Measurements from ENCODE around the gene L3HYPDH. TPM values are rescaled to one million over a fixed set of nuclear protein-coding genes. Genes with fewer than 3 reads are reported as not detected.
A peak's percentile ranks its signal among the peaks of the same experiment; 100 is the strongest.
"Not testable (repeated sequence)": the region's sequence is repeated elsewhere in the genome, so short reads cannot be mapped to it uniquely, and the experiment has no call there.

Gene L3HYPDH
- total RNA-seq, 1 donor from 2014 or later: 57.2 TPM

DNA sequence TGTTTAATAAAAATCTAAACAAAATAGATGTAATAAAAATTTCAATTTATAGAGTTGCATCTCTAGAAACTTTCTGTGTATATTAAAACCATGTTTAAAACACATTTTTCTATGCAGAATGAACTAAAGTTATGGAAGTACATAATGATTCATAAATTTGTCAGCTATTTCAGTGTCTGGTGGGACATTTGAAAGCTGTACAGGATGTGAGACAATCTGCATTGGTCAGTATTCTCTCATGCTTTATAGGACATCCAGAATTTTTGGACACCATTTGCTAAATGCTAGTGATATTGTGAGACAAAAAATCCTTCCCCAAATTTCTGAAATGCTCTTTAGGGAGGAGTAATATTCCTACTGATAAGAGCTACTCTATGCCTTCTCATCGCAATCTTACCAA, 32.4 kb downstream of the L3HYPDH start:
- peaks cover 8% of the 10 kb centered on the region for H3K36me3 ChIP-seq (ENCODE audit: insufficient read depth, low read length)
- peaks cover 9% of the 10 kb centered on the region for H3K4me1 ChIP-seq (ENCODE audit: insufficient read depth, low read length)
- no peak overlapping the region for H2AFZ ChIP-seq (ENCODE audit: low read depth, low read length)
- TF ChIP-seq, protein P1, sequence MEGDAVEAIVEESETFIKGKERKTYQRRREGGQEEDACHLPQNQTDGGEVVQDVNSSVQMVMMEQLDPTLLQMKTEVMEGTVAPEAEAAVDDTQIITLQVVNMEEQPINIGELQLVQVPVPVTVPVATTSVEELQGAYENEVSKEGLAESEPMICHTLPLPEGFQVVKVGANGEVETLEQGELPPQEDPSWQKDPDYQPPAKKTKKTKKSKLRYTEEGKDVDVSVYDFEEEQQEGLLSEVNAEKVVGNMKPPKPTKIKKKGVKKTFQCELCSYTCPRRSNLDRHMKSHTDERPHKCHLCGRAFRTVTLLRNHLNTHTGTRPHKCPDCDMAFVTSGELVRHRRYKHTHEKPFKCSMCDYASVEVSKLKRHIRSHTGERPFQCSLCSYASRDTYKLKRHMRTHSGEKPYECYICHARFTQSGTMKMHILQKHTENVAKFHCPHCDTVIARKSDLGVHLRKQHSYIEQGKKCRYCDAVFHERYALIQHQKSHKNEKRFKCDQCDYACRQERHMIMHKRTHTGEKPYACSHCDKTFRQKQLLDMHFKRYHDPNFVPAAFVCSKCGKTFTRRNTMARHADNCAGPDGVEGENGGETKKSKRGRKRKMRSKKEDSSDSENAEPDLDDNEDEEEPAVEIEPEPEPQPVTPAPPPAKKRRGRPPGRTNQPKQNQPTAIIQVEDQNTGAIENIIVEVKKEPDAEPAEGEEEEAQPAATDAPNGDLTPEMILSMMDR (IDR thresholded peaks at IDR 0.05; ENCODE audit: insufficient read depth, low read depth, low read length): no peak
- TF ChIP-seq EZH2 (IDR thresholded peaks at IDR 0.05; ENCODE audit: insufficient read depth, low read length): no peak
- Mint-ChIP-seq H3K27me3 (ENCODE audit: low read depth, unreplicated experiment) (no peaks in the 10 kb centered on the region), H3K27ac (ENCODE audit: unreplicated experiment) (no peak overlapping the region), H3K4me3 (ENCODE audit: unreplicated experiment) (no peak overlapping the region), H3K4me1 (ENCODE audit: low read depth, unreplicated experiment) (peaks cover 10% of the 10 kb centered on the region), H3K9me3 (ENCODE audit: unreplicated experiment) (no peaks in the 10 kb centered on the region), H3K36me3 (ENCODE audit: low read depth, unreplicated experiment) (peaks cover 24% of the 10 kb centered on the region)
- no peaks in the 10 kb centered on the region for H4K20me1 ChIP-seq (ENCODE audit: insufficient read depth, low read length)
- no peak overlapping the region for H3K4me2 ChIP-seq (ENCODE audit: low read length)
- no peak overlapping the region for H3K9ac ChIP-seq (ENCODE audit: low read length)
- no peak for DNase-seq (ENCODE audit: low read depth)
- H3K79me2 ChIP-seq (ENCODE audit: insufficient read depth, low read length): peaks cover 2% of the 10 kb centered on the region
- no peak overlapping the region for H3K27ac ChIP-seq (ENCODE audit: low read depth, low read length)
- FAIRE-seq: no peak
- no peak overlapping the region for H3K4me3 ChIP-seq (ENCODE audit: insufficient read depth, low read depth, low read length)
- H3K9me3 ChIP-seq (ENCODE audit: insufficient read depth, low read depth, low read length): no peaks in the 10 kb centered on the region
- no peaks in the 10 kb centered on the region for H3K27me3 ChIP-seq (ENCODE audit: insufficient read depth, low read length)

DNA sequence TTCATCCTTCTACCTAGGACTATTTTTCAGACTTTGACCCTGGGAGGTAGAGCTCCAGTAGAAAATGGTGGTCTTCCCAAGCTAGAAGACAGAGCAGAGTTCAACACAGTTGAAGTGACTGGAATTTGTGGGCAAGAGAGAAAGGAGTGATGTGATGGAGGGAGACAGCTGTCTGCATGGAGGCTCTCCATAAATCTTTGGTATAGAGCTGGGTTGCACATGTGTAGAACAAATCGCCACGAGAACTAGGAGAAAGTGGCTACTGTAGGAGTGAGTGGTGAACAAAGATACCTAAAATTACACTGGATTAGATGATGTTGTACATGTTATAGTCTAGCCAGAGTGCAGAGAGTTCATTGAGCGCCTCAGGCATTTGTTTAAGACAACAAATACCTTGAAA, 33.5 kb downstream of the L3HYPDH start:
- no peak overlapping the region for H3K4me3 Mint-ChIP-seq (ENCODE audit: unreplicated experiment)
- no peaks in the 10 kb centered on the region for H3K36me3 ChIP-seq (ENCODE audit: insufficient read depth, low read length)
- peaks cover 10% of the 10 kb centered on the region for H3K4me1 Mint-ChIP-seq (ENCODE audit: low read depth, unreplicated experiment)
- no peak overlapping the region for H2AFZ ChIP-seq (ENCODE audit: low read depth, low read length)
- peaks cover 20% of the 10 kb centered on the region for H3K36me3 Mint-ChIP-seq (ENCODE audit: low read depth, unreplicated experiment)
- H3K9me3 ChIP-seq (ENCODE audit: insufficient read depth, low read depth, low read length): no peaks in the 10 kb centered on the region
- peaks cover 2% of the 10 kb centered on the region for H3K79me2 ChIP-seq (ENCODE audit: insufficient read depth, low read length)
- no peak overlapping the region for H3K9ac ChIP-seq (ENCODE audit: low read length)
- H3K9me3 Mint-ChIP-seq (ENCODE audit: unreplicated experiment): no peaks in the 10 kb centered on the region
- FAIRE-seq (no peak), DNase-seq (ENCODE audit: low read depth) (no peak)
- no peak overlapping the region for H3K4me3 ChIP-seq (ENCODE audit: insufficient read depth, low read depth, low read length)
- no peak for TF ChIP-seq EZH2 (IDR thresholded peaks at IDR 0.05; ENCODE audit: insufficient read depth, low read length)
- TF ChIP-seq, protein P1 (IDR thresholded peaks at IDR 0.05; ENCODE audit: insufficient read depth, low read depth, low read length): no peak
- no peak overlapping the region for H3K4me2 ChIP-seq (ENCODE audit: low read length)
- no peak overlapping the region for H3K27ac ChIP-seq (ENCODE audit: low read depth, low read length)
- H4K20me1 ChIP-seq (ENCODE audit: insufficient read depth, low read length): no peaks in the 10 kb centered on the region
- no peaks in the 10 kb centered on the region for H3K27me3 Mint-ChIP-seq (ENCODE audit: low read depth, unreplicated experiment)
- H3K27me3 ChIP-seq (ENCODE audit: insufficient read depth, low read length): no peaks in the 10 kb centered on the region
- H3K27ac Mint-ChIP-seq (ENCODE audit: unreplicated experiment): peak overlapping the region; percentile 1
- H3K4me1 ChIP-seq (ENCODE audit: insufficient read depth, low read length): peaks cover 9% of the 10 kb centered on the region

DNA sequence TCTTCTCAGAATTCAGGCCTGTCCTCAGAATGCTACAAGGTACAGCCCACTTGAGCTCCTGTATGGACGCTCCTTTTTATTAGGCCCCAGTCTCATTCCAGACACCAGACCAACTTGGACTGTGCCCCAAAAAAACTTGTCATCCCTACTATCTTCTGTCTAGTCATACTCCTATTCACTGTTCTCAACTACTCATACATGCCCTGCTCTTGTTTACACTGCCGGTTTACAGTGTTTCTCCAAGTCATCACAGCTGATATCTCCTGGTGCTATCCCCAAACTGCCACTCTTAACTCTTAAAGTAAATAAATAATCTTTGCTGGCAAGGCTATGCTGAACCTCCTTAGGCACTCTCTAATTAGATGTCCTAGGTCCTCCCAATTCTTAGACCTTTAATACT, 35.5 kb downstream of the L3HYPDH start:
- not testable (repeated sequence) for H3K9me3 Mint-ChIP-seq (ENCODE audit: unreplicated experiment); H3K27me3 Mint-ChIP-seq (ENCODE audit: low read depth, unreplicated experiment); H3K27me3 ChIP-seq (ENCODE audit: insufficient read depth, low read length); H3K4me1 ChIP-seq (ENCODE audit: insufficient read depth, low read length); H3K36me3 ChIP-seq (ENCODE audit: insufficient read depth, low read length); H3K4me3 ChIP-seq (ENCODE audit: insufficient read depth, low read depth, low read length); H3K27ac ChIP-seq (ENCODE audit: low read depth, low read length); H3K9ac ChIP-seq (ENCODE audit: low read length); H3K4me1 Mint-ChIP-seq (ENCODE audit: low read depth, unreplicated experiment); FAIRE-seq; H3K9me3 ChIP-seq (ENCODE audit: insufficient read depth, low read depth, low read length); H3K27ac Mint-ChIP-seq (ENCODE audit: unreplicated experiment); H2AFZ ChIP-seq (ENCODE audit: low read depth, low read length); H3K4me2 ChIP-seq (ENCODE audit: low read length); H3K4me3 Mint-ChIP-seq (ENCODE audit: unreplicated experiment); DNase-seq (ENCODE audit: low read depth); H3K79me2 ChIP-seq (ENCODE audit: insufficient read depth, low read length); H4K20me1 ChIP-seq (ENCODE audit: insufficient read depth, low read length)
- H3K36me3 Mint-ChIP-seq (ENCODE audit: low read depth, unreplicated experiment): peaks cover 14% of the 10 kb centered on the region
